ENCODE data around the gene TOMM22. TPM values are rescaled to one million over a fixed set of nuclear protein-coding genes. Genes with fewer than 3 reads are reported as not detected.

Gene TOMM22
- total RNA-seq, 1 donor from 2014 or later = 19.3 TPM

GRCh38 chr22:38700789-38701628 is 19.3 kb downstream of the TOMM22 start, which contains the start of gene JOSD1:
TSS of gene JOSD1 (minus strand) at chr22:38700943. CDS start at chr22:38699987, 956 bp downstream.
- no peaks in the 10 kb centered on the region for H3K9me3 ChIP-seq
- no peaks in the 10 kb centered on the region for H3K36me3 ChIP-seq
- TF ChIP-seq, protein P1, sequence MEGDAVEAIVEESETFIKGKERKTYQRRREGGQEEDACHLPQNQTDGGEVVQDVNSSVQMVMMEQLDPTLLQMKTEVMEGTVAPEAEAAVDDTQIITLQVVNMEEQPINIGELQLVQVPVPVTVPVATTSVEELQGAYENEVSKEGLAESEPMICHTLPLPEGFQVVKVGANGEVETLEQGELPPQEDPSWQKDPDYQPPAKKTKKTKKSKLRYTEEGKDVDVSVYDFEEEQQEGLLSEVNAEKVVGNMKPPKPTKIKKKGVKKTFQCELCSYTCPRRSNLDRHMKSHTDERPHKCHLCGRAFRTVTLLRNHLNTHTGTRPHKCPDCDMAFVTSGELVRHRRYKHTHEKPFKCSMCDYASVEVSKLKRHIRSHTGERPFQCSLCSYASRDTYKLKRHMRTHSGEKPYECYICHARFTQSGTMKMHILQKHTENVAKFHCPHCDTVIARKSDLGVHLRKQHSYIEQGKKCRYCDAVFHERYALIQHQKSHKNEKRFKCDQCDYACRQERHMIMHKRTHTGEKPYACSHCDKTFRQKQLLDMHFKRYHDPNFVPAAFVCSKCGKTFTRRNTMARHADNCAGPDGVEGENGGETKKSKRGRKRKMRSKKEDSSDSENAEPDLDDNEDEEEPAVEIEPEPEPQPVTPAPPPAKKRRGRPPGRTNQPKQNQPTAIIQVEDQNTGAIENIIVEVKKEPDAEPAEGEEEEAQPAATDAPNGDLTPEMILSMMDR (IDR thresholded peaks at IDR 0.05) = peak in 1 of 3 experiments; percentile 18
- intact Hi-C loops (cut with DNase I) = loop anchor here (1.0 to 10.0 kb wide), 5 partner anchors 20 to 856 kb away; partner anchors contain the start of genes ANKRD54, DDX17, EIF3L and SUN2
- peaks cover 13 to 37% of the 10 kb centered on the region in 2 donors for H3K4me1 ChIP-seq
- peak within 1 kb of the TSS; percentile 94 to 98 for H3K27ac ChIP-seq
- peak; percentile 69 to 96 for DNase-seq (ENCODE audit: low spot score in 2 of 2)
- H3K27me3 ChIP-seq = no peaks in the 10 kb centered on the region
- peak within 1 kb of the TSS; percentile 70 to 78 for H3K4me3 ChIP-seq

DNA sequence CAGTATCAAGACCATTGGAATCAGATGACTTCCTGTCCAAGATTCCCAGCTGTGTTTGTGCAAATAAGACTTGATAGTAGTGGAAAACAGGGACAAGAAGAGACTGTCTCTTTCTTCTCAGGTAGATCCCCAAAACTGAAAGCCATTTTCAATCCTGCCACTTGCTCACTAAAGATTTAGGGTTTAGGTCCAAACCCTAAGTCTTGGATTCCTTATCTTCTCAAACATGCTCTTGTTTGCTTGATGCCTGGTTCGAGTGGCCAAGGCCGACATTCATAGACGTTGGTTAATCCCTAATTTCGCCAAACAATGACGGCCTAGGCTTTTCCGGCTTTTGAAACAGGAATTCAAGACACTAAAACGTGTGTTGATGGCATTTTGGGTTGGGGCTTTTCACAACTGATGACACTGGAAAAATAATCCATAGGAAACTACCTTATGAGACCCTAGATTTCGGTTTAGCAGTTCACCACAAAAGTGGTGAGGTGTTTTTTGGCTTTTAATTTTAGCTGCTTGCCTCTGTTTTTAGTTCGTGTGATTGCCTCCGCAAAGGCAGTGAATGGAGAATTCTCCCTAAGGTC is 23.0 kb downstream of the TOMM22 start:
- Histone ChIP-seq H3K4me3 (peak overlapping the region; percentile 28 to 52), H3K27me3 (no peaks in the 10 kb centered on the region), H3K9me3 (no peaks in the 10 kb centered on the region), H3K27ac (peak overlapping the region; percentile 61 to 76), H3K36me3 (peaks cover 0 to 6% of the 10 kb centered on the region in 2 donors), H3K4me1 (peaks cover 6 to 20% of the 10 kb centered on the region in 2 donors)
- no peak for DNase-seq (ENCODE audit: low spot score in 2 of 2)
- TF ChIP-seq, protein P1 (IDR thresholded peaks at IDR 0.05) = no peak
- intact Hi-C loops (cut with DNase I) = loop anchor here (1.0 to 10.0 kb wide), 5 partner anchors 14 to 860 kb away; partner anchors contain the start of genes ANKRD54, DDX17, EIF3L and SUN2

- peak within 1 kb of the TSS; percentile 95 to 99 for H3K27ac ChIP-seq
- H3K27me3 ChIP-seq = no peaks in the 10 kb centered on the region
- H3K4me1 ChIP-seq = peaks cover 6 to 20% of the 10 kb centered on the region in 2 donors
- H3K9me3 ChIP-seq = no peaks in the 10 kb centered on the region
- H3K4me3 ChIP-seq = peak within 1 kb of the TSS; percentile 94 to 99
- intact Hi-C loops (cut with DNase I) = loop anchor here (1.0 to 10.0 kb wide), 4 partner anchors 13 to 861 kb away; partner anchors contain the start of genes ANKRD54, DDX17, EIF3L and SUN2
- DNase-seq (ENCODE audit: low spot score in 2 of 2) = peak; percentile 98 to 99
- peaks cover 0 to 7% of the 10 kb centered on the region in 2 donors for H3K36me3 ChIP-seq
- TF ChIP-seq, protein P1 (IDR thresholded peaks at IDR 0.05) = no peak
Observed at GRCh38 chr22:38705235-38706100, 23.7 kb downstream of the TOMM22 start, which contains the start of gene GTPBP1. TSS of gene GTPBP1 (plus strand) at chr22:38705944. CDS start at chr22:38705956, 12 bp downstream.

- TF ChIP-seq, protein P1 (IDR thresholded peaks at IDR 0.05) = no peak
- H3K4me1 ChIP-seq = peaks cover 6 to 20% of the 10 kb centered on the region in 2 donors
- DNase-seq (ENCODE audit: low spot score in 2 of 2) = no peak
- H3K27me3 ChIP-seq = no peaks in the 10 kb centered on the region
- H3K36me3 ChIP-seq = peaks cover 0 to 7% of the 10 kb centered on the region in 2 donors
- H3K4me3 ChIP-seq = peak overlapping the region; percentile 94 to 99
- H3K9me3 ChIP-seq = no peaks in the 10 kb centered on the region
- H3K27ac ChIP-seq = peak overlapping the region; percentile 95 to 99
- intact Hi-C loops (cut with DNase I) = loop anchor here (10.0 kb wide), 2 partner anchors 202 to 862 kb away; partner anchors contain the start of genes ANKRD54, DDX17 and EIF3L
Observed at GRCh38 chr22:38706101-38706900, 24.5 kb downstream of the TOMM22 start.
